Amygdala (tissue), 56 donors: ENCODE measurements around the gene TUSC2.

Source experiments
- DNase-seq, 56 donors: peaks; one replicate each; lab custom pipeline; 2025; lab: John Stamatoyannopoulos, UW

Gene TUSC2

DNA sequence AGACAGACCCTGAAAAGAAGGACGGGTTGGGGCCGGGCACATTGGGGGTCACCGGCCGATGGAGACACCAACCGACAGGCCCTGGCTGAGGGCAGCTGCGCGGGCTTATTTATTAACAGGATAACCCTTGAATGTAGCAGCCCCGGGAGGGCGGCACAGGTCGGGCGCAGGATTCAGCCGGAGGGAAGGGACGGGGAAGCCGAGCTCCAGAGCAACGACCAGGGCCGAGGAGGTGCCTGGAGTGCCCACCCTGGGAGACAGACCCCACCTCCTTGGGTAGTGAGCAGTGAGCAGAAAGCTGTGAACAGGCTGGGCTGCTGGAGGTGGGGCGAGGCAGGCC is 51.3 kb downstream of the TUSC2 start:
- DNase-seq = no peak

DNA sequence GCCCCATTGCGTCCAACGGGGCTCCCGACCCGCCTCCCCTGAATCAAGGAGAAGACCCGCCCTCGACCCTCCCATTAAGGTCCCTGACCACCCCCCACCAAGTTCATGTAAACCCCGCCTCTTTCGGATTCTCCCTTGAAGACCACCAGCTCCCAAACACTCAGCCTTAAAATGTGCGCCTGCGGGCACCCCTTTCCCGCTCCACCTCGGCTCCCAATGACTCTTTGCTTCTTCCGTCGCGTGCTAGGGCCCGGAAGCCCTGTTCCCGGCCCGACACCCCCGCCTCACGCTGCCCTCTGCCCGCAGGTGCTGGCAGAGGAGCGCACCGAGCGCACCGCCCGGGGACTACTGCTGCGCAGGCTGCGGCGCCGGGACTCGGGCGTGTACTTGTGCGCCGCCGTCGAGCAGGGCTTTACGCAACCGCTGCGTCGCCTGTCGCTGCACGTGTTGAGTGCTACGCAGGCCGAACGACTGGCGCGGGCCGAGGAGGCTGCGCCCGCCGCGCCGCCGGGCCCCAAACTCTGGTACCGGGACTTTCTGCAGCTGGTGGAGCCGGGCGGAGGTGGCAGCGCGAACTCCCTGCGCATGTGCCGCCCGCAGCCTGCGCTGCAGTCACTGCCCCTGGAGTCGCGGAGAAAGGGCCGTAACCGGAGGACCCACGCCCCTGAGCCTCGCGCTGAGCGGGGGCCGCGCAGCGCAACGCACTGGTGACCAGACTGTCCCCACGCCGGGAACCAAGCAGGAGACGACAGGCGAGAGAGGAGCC is 51.8 kb downstream of the TUSC2 start:
- DNase-seq = no peak

DNA sequence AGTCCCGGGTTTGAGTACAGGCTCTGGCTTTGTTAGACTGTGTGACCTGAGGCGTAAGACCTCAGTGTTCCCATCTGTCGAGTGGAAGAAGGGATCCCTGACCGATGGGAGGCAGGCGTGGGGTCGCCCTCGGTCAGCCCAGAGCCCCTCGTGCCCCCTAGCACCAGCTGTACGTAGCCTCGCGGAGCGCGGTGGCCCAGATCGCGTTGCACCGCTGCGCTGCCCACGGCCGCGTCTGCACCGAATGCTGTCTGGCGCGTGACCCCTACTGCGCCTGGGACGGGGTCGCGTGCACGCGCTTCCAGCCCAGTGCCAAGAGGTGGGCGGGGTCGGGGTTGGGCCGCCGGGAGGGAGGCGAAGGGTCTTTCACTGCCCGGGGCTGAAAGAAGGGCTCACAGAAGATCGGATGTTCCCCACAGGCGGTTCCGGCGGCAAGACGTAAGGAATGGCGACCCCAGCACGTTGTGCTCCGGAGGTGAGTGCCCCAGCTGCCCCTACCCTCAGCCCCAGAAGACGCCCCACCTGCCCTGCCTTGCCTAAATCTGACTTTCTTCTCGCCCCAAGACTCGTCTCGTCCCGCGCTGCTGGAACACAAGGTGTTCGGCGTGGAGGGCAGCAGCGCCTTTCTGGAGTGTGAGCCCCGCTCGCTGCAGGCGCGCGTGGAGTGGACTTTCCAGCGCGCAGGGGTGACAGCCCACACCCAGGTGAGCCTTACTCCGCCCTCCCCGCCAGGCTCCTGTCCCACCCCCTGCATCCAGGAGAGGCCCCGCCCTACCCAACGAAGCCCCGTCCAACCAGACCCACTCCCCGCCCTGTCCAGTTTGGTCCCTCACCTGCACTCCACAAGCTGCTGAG is 52.7 kb downstream of the TUSC2 start:
- no peak for DNase-seq
